Measurements from ENCODE around the gene FTSJ3. TPM values are rescaled to one million over a fixed set of nuclear protein-coding genes. Genes with fewer than 3 reads are reported as not detected.
"Not testable (repeated sequence)": the region's sequence is repeated elsewhere in the genome, so short reads cannot be mapped to it uniquely, and the experiment has no call there.

Gene FTSJ3
- total RNA-seq, 4 donors from 2014 or later: 36.3 to 53.2 (median 51.7) TPM

- H3K36me3 ChIP-seq: no peaks in the 10 kb centered on the region
- H3K9me3 ChIP-seq: no peaks in the 10 kb centered on the region
- peaks cover 9% of the 10 kb centered on the region for H3K27me3 ChIP-seq
- WGBS, 2 donors (ENCODE audit: low coverage in 1 of 2): 67% methylated on average over 1 of the region's 3 CpGs; no CpG with 5 or more reads in 1 of the 2 donors
- TF ChIP-seq POLR2AphosphoS5 (IDR thresholded peaks at IDR 0.05) (no peak), CTCF (IDR thresholded peaks at IDR 0.05) (no peak), EP300 (IDR thresholded peaks at IDR 0.05) (no peak), POLR2A (IDR thresholded peaks at IDR 0.05) (no peak)
- H3K27ac ChIP-seq: no peak overlapping the region
- H3K4me1 ChIP-seq: no peaks in the 10 kb centered on the region
- no peak overlapping the region for H3K4me3 ChIP-seq
- ATAC-seq: no peak
Observed at GRCh38 chr17:63859257-63859656, 31.8 kb upstream of the FTSJ3 start.

GRCh38 chr17:63856425-63856824 is 29.0 kb upstream of the FTSJ3 start:
- not testable (repeated sequence) for ATAC-seq, H3K27me3 ChIP-seq, H3K27ac ChIP-seq, H3K36me3 ChIP-seq, H3K9me3 ChIP-seq, H3K4me3 ChIP-seq, H3K4me1 ChIP-seq
- WGBS, 2 donors (ENCODE audit: low coverage in 1 of 2): 90 to 95% methylated on average over 7 to 8 of the region's 8 CpGs

GRCh38 chr17:63855185-63855584 is 27.7 kb upstream of the FTSJ3 start:
- 67 to 90% methylated on average over 1 to 4 of the region's 8 CpGs for WGBS, 2 donors (ENCODE audit: low coverage in 1 of 2)
- Histone ChIP-seq H3K9me3 (no peaks in the 10 kb centered on the region), H3K36me3 (no peaks in the 10 kb centered on the region), H3K27me3 (peaks cover 9% of the 10 kb centered on the region), H3K4me3 (no peak overlapping the region), H3K27ac (no peak overlapping the region), H3K4me1 (no peaks in the 10 kb centered on the region)
- no peak for ATAC-seq
- TF ChIP-seq POLR2AphosphoS5 (IDR thresholded peaks at IDR 0.05) (no peak), EP300 (IDR thresholded peaks at IDR 0.05) (no peak), POLR2A (IDR thresholded peaks at IDR 0.05) (no peak), CTCF (IDR thresholded peaks at IDR 0.05) (no peak)

GRCh38 chr17:63854709-63855108 is 27.2 kb upstream of the FTSJ3 start:
- Histone ChIP-seq H3K4me3 (no peak overlapping the region), H3K9me3 (no peaks in the 10 kb centered on the region), H3K27me3 (peaks cover 4% of the 10 kb centered on the region), H3K4me1 (no peaks in the 10 kb centered on the region), H3K36me3 (no peaks in the 10 kb centered on the region), H3K27ac (no peak overlapping the region)
- no peak for ATAC-seq
- TF ChIP-seq POLR2A (IDR thresholded peaks at IDR 0.05) (no peak), CTCF (IDR thresholded peaks at IDR 0.05) (no peak), POLR2AphosphoS5 (IDR thresholded peaks at IDR 0.05) (no peak), EP300 (IDR thresholded peaks at IDR 0.05) (no peak)
- 72 to 93% methylated on average over 3 to 4 of the region's 5 CpGs for WGBS, 2 donors (ENCODE audit: low coverage in 1 of 2)

GRCh38 chr17:63853260-63853659 is 25.8 kb upstream of the FTSJ3 start:
- no peaks in the 10 kb centered on the region for H3K36me3 ChIP-seq
- no peak overlapping the region for H3K27ac ChIP-seq
- TF ChIP-seq POLR2AphosphoS5 (IDR thresholded peaks at IDR 0.05) (no peak), POLR2A (IDR thresholded peaks at IDR 0.05) (no peak), EP300 (IDR thresholded peaks at IDR 0.05) (no peak), CTCF (IDR thresholded peaks at IDR 0.05) (no peak)
- H3K4me1 ChIP-seq: peaks cover 0 to 14% (median 0%) of the 10 kb centered on the region in 3 donors
- WGBS, 2 donors (ENCODE audit: low coverage in 1 of 2): 83 to 94% methylated on average over 2 of the region's 2 CpGs
- H3K27me3 ChIP-seq: no peaks in the 10 kb centered on the region
- H3K4me3 ChIP-seq: no peak overlapping the region
- no peak for ATAC-seq
- H3K9me3 ChIP-seq: no peaks in the 10 kb centered on the region

Measured in gastroesophageal sphincter (tissue), 4 donors.